ENCODE measurements around the gene KIR3DL2. TPM values are rescaled to one million over a fixed set of nuclear protein-coding genes. Genes with fewer than 3 reads are reported as not detected.
"Not testable (repeated sequence)": the region's sequence is repeated elsewhere in the genome, so short reads cannot be mapped to it uniquely, and the experiment has no call there.

Gene KIR3DL2
- under 1 TPM in 1 of 2 experiments, not detected in 1; 0.18 TPM for total RNA-seq

- not testable (repeated sequence) for H3K9me3 Mint-ChIP-seq, H3K4me1 Mint-ChIP-seq, H3K36me3 Mint-ChIP-seq, H3K4me3 Mint-ChIP-seq, DNase-seq, H3K27ac Mint-ChIP-seq
- H3K27me3 Mint-ChIP-seq: peaks cover 10% of the 10 kb centered on the region
Measured at GRCh38 chr19:54850061-54850640, at the start of gene KIR3DL2. KIR3DL2 (plus strand) TSS chr19:54850443; CDS start chr19:54850476, 33 bp downstream.

- no peak for DNase-seq
- Mint-ChIP-seq H3K9me3 (no peaks in the 10 kb centered on the region), H3K4me3 (no peak within 1 kb of the TSS), H3K27me3 (peaks cover 27% of the 10 kb centered on the region), H3K36me3 (no peaks in the 10 kb centered on the region), H3K27ac (no peak within 1 kb of the TSS), H3K4me1 (no peaks in the 10 kb centered on the region)
Measured at GRCh38 chr19:54803410-54803809, 46.8 kb upstream of the KIR3DL2 start, which contains the start of gene KIR2DL4. KIR2DL4 (plus strand) TSS chr19:54803610; CDS start chr19:54803652, 42 bp downstream.

GRCh38 chr19:54804101-54804500 is 46.1 kb upstream of the KIR3DL2 start:
- no peak overlapping the region for H3K27ac Mint-ChIP-seq
- H3K36me3 Mint-ChIP-seq: no peaks in the 10 kb centered on the region
- DNase-seq: no peak
- no peaks in the 10 kb centered on the region for H3K4me1 Mint-ChIP-seq
- no peaks in the 10 kb centered on the region for H3K9me3 Mint-ChIP-seq
- H3K4me3 Mint-ChIP-seq: no peak overlapping the region
- H3K27me3 Mint-ChIP-seq: peaks cover 20% of the 10 kb centered on the region

- no peaks in the 10 kb centered on the region for H3K9me3 Mint-ChIP-seq
- H3K27ac Mint-ChIP-seq: no peak overlapping the region
- DNase-seq: no peak
- H3K27me3 Mint-ChIP-seq: peaks cover 15% of the 10 kb centered on the region
- no peak overlapping the region for H3K4me3 Mint-ChIP-seq
- H3K4me1 Mint-ChIP-seq: no peaks in the 10 kb centered on the region
- H3K36me3 Mint-ChIP-seq: no peaks in the 10 kb centered on the region
Measured at GRCh38 chr19:54804571-54804970, 45.7 kb upstream of the KIR3DL2 start.

GRCh38 chr19:54805665-54806515 is 44.4 kb upstream of the KIR3DL2 start:
- no peak overlapping the region for H3K27ac Mint-ChIP-seq
- H3K4me3 Mint-ChIP-seq: no peak overlapping the region
- H3K36me3 Mint-ChIP-seq: no peaks in the 10 kb centered on the region
- H3K4me1 Mint-ChIP-seq: no peaks in the 10 kb centered on the region
- no peak for DNase-seq
- no peaks in the 10 kb centered on the region for H3K9me3 Mint-ChIP-seq
- H3K27me3 Mint-ChIP-seq: peaks cover 11% of the 10 kb centered on the region

GRCh38 chr19:54806516-54806838 is 43.8 kb upstream of the KIR3DL2 start:
- H3K36me3 Mint-ChIP-seq: no peaks in the 10 kb centered on the region
- H3K4me1 Mint-ChIP-seq: no peaks in the 10 kb centered on the region
- no peak for DNase-seq
- no peaks in the 10 kb centered on the region for H3K9me3 Mint-ChIP-seq
- no peak overlapping the region for H3K4me3 Mint-ChIP-seq
- H3K27ac Mint-ChIP-seq: no peak overlapping the region
- H3K27me3 Mint-ChIP-seq: peaks cover 11% of the 10 kb centered on the region

GRCh38 chr19:54814571-54814970 is 35.7 kb upstream of the KIR3DL2 start:
- H3K9me3 Mint-ChIP-seq, H3K36me3 Mint-ChIP-seq, H3K27ac Mint-ChIP-seq, H3K4me1 Mint-ChIP-seq, H3K27me3 Mint-ChIP-seq, H3K4me3 Mint-ChIP-seq, DNase-seq: not testable (repeated sequence)

GRCh38 chr19:54816251-54816650 is 34.0 kb upstream of the KIR3DL2 start, which contains the start of gene KIR3DL1:
KIR3DL1 (plus strand) TSS chr19:54816468.
- not testable (repeated sequence) for H3K27ac Mint-ChIP-seq, H3K9me3 Mint-ChIP-seq

GRCh38 chr19:54817670-54818536 is 32.3 kb upstream of the KIR3DL2 start:
- peaks cover 6% of the 10 kb centered on the region for H3K27me3 Mint-ChIP-seq
- H3K4me3 Mint-ChIP-seq: no peak overlapping the region
- no peak for DNase-seq
- H3K4me1 Mint-ChIP-seq: no peaks in the 10 kb centered on the region
- no peak overlapping the region for H3K27ac Mint-ChIP-seq
- H3K9me3 Mint-ChIP-seq: no peaks in the 10 kb centered on the region
- H3K36me3 Mint-ChIP-seq: no peaks in the 10 kb centered on the region

More at GRCh38 chr19:54816251-54816650, 34.0 kb upstream of the KIR3DL2 start, which contains the start of gene KIR3DL1:
- not testable (repeated sequence) for H3K4me1 Mint-ChIP-seq, H3K36me3 Mint-ChIP-seq, H3K27me3 Mint-ChIP-seq, DNase-seq, H3K4me3 Mint-ChIP-seq

- not testable (repeated sequence) for H3K4me3 Mint-ChIP-seq, H3K36me3 Mint-ChIP-seq, H3K27ac Mint-ChIP-seq, H3K4me1 Mint-ChIP-seq, DNase-seq, H3K9me3 Mint-ChIP-seq
- H3K27me3 Mint-ChIP-seq: peaks cover 13% of the 10 kb centered on the region
Measured at GRCh38 chr19:54824416-54824815, 25.8 kb upstream of the KIR3DL2 start.

- not testable (repeated sequence) for DNase-seq, H3K36me3 Mint-ChIP-seq, H3K4me1 Mint-ChIP-seq, H3K4me3 Mint-ChIP-seq, H3K9me3 Mint-ChIP-seq, H3K27ac Mint-ChIP-seq
- peaks cover 12% of the 10 kb centered on the region for H3K27me3 Mint-ChIP-seq
Measured at GRCh38 chr19:54825326-54825725, 24.9 kb upstream of the KIR3DL2 start.

GRCh38 chr19:54828064-54828463 is 22.2 kb upstream of the KIR3DL2 start:
- not testable (repeated sequence) for H3K4me3 Mint-ChIP-seq, DNase-seq, H3K4me1 Mint-ChIP-seq, H3K9me3 Mint-ChIP-seq, H3K27ac Mint-ChIP-seq, H3K36me3 Mint-ChIP-seq
- H3K27me3 Mint-ChIP-seq: peaks cover 12% of the 10 kb centered on the region

GRCh38 chr19:54832496-54832895 is 17.7 kb upstream of the KIR3DL2 start, which contains the start of gene KIR2DS4:
KIR2DS4 (plus strand) TSS chr19:54832676.
- not testable (repeated sequence) for H3K36me3 Mint-ChIP-seq, H3K27me3 Mint-ChIP-seq, DNase-seq, H3K4me3 Mint-ChIP-seq, H3K4me1 Mint-ChIP-seq, H3K9me3 Mint-ChIP-seq, H3K27ac Mint-ChIP-seq

GRCh38 chr19:54835126-54835525 is 15.1 kb upstream of the KIR3DL2 start:
- not testable (repeated sequence) for H3K27me3 Mint-ChIP-seq, H3K36me3 Mint-ChIP-seq, H3K4me3 Mint-ChIP-seq, H3K9me3 Mint-ChIP-seq, H3K4me1 Mint-ChIP-seq, H3K27ac Mint-ChIP-seq, DNase-seq

- not testable (repeated sequence) for H3K27ac Mint-ChIP-seq, H3K27me3 Mint-ChIP-seq, H3K4me3 Mint-ChIP-seq, H3K4me1 Mint-ChIP-seq, DNase-seq, H3K9me3 Mint-ChIP-seq, H3K36me3 Mint-ChIP-seq
Measured at GRCh38 chr19:54837522-54837921, 12.7 kb upstream of the KIR3DL2 start.

All from activated naive CD8-positive, alpha-beta T cell treated with anti-CD3 and anti-CD28 coated beads for 36 hours (primary cell).